C4-2B (cell line): ENCODE results near the gene BID.

ENCODE experiments used
- ZFX ChIP-seq: fragments of 450-650 bp; IDR thresholded peaks from 2 replicates; pipeline ENCODE4 v1.6.1; 2017
- TF ChIP-seq, protein P1 (sequence below): fragments of 450-650 bp; conservative IDR thresholded peaks from 2 replicates; pipeline ENCODE4 v1.5.1; 2017; ENCODE audit warnings: mild to moderate bottlenecking

DNA sequence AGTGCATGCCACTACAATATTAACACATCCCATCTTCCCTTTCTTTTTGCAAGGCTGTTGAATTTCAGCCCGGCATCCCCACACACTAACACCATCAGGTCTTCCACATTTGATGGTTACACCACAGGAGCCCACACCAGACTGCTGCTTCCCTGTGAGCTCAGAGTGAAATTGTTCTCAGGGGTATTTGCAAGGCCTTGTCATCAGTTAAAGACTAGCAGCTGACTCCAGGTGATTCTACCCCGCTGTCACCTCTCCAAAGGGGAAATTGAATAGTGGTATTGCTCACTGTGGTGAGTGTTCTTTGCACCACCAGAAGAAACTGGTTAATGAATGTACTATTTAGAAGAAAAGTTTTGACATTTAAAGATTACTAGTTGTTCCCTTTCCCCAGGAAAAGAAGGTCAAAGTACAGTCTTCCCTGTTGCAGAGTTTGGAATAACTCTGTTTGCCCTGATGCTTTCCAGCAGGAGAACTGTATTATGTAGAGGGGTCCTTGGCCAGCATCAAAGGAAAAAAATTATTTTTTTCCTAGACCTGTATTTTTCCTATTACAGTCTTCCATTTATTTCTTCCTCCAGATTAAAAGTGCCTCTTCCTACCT is 41.9 kb downstream of the BID start:
- TF ChIP-seq, protein P1, sequence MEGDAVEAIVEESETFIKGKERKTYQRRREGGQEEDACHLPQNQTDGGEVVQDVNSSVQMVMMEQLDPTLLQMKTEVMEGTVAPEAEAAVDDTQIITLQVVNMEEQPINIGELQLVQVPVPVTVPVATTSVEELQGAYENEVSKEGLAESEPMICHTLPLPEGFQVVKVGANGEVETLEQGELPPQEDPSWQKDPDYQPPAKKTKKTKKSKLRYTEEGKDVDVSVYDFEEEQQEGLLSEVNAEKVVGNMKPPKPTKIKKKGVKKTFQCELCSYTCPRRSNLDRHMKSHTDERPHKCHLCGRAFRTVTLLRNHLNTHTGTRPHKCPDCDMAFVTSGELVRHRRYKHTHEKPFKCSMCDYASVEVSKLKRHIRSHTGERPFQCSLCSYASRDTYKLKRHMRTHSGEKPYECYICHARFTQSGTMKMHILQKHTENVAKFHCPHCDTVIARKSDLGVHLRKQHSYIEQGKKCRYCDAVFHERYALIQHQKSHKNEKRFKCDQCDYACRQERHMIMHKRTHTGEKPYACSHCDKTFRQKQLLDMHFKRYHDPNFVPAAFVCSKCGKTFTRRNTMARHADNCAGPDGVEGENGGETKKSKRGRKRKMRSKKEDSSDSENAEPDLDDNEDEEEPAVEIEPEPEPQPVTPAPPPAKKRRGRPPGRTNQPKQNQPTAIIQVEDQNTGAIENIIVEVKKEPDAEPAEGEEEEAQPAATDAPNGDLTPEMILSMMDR, result no peak
- no peak for TF ChIP-seq ZFX
